Right ventricle myocardium inferior (tissue), 1 donor: ENCODE results near the gene RUFY1. TPM values are rescaled to one million over a fixed set of nuclear protein-coding genes. Genes with fewer than 3 reads are reported as not detected.
"Not testable (repeated sequence)": the region's sequence is repeated elsewhere in the genome, so short reads cannot be mapped to it uniquely, and the experiment has no call there.

Source experiments
- ATAC-seq: fragments of 200-7000 bp; cut with Tn5 transposase; one replicate; pipeline ENCODE4 v1.9.1; 2020; ENCODE audit warnings: mild to moderate bottlenecking, moderate library complexity
- DNase-seq: peaks from one replicate; pipeline ENCODE4 v3.0.0; 2021; ENCODE audit errors: missing footprints
- intact Hi-C: fragments of 100-400 bp; cut with DNase I; formaldehyde crosslinking; loops from one replicate; pipeline ENCODE4 v1.11.0; 2022
- long read RNA-seq: library from polyadenylated mRNA; unstranded; transcript quantifications from one replicate; pipeline ENCODE4 v2.0.0, GENCODE V29; 2021
- total RNA-seq: library from RNA; stranded (reverse); fragmentation: NEBNext Ultra II Directional; extraction: Animal tissue kit (Norgen Biotek cat#: 25700); gene quantifications from one replicate; pipeline ENCODE4 v1.2.1, GENCODE V29; 2021
- donor health status: DM: no; HTN: yes; CAD: no; lungs with severe emphysema.

Gene RUFY1, protein sequence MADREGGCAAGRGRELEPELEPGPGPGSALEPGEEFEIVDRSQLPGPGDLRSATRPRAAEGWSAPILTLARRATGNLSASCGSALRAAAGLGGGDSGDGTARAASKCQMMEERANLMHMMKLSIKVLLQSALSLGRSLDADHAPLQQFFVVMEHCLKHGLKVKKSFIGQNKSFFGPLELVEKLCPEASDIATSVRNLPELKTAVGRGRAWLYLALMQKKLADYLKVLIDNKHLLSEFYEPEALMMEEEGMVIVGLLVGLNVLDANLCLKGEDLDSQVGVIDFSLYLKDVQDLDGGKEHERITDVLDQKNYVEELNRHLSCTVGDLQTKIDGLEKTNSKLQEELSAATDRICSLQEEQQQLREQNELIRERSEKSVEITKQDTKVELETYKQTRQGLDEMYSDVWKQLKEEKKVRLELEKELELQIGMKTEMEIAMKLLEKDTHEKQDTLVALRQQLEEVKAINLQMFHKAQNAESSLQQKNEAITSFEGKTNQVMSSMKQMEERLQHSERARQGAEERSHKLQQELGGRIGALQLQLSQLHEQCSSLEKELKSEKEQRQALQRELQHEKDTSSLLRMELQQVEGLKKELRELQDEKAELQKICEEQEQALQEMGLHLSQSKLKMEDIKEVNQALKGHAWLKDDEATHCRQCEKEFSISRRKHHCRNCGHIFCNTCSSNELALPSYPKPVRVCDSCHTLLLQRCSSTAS
- 20.9 TPM for total RNA-seq
- long read RNA-seq, transcript RUFY1-201 (18 exons, 2,646 nt) = major isoform, 14 of 16 reads
- long read RNA-seq, partial matches to known transcripts = 0 of 16 reads
- long read RNA-seq, other reads (novel, unspliced or antisense) = 1 of 16 reads

DNA sequence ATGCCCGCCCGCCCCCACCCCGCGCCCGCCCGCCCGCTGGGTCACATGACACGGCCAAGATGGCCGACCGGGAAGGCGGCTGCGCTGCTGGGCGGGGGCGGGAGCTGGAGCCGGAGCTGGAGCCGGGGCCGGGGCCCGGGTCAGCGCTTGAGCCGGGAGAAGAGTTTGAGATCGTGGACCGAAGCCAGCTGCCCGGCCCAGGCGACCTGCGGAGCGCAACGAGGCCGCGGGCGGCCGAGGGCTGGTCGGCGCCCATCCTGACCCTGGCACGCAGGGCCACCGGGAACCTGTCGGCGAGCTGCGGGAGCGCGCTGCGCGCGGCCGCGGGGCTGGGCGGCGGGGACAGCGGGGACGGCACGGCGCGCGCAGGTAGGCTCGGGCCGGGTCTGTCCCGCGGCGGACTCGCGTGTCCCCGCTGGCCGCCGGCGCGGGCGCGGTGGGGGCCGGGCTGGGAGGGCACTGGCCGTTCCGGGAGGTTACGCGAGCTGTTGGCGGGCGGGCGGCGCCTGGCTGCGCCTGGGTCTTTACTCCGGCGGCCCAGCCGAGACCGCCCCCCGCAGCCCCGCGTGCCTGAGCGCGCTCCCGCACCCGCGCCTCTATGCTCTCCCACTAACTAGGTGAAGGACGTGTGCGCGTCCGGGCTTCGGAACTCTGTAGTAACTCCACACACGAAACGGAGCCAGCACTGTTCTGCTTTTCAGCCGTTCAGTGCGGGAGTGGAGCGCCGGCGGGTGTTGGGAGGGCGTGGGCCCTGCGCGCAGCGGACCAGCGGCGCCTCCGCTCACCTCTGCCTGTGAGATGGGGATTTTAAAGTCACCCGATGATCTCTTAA, at the start of gene RUFY1:
TSS of gene RUFY1 (plus strand) at position 44 of the 832 bp plus-strand sequence. CDS start at position 60, 16 bp downstream.
- ATAC-seq (peak; percentile 90), DNase-seq (peak; percentile 91)
- intact Hi-C loops = no loop called here

DNA sequence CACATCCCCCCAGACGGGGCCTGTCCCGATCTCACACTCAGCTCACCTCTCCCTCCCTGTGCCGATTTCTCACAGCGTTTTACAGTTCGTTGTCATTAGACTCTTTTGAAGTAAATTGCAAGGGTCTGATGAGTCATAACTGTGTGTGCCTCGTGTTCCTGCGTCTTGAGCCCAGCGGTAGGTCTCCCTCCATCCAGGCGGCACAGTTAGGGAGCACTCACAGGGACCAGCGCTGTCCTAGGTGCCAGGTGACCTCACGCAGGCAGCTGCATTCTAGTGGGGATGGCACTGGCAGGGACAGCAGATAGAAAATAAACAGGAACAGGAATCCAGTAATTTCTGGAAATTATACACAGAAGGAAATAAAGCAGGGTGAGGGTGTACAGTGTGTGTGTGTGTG, 48.4 kb upstream of the RUFY1 start:
- ATAC-seq, DNase-seq, intact Hi-C loops: not testable (repeated sequence)

DNA sequence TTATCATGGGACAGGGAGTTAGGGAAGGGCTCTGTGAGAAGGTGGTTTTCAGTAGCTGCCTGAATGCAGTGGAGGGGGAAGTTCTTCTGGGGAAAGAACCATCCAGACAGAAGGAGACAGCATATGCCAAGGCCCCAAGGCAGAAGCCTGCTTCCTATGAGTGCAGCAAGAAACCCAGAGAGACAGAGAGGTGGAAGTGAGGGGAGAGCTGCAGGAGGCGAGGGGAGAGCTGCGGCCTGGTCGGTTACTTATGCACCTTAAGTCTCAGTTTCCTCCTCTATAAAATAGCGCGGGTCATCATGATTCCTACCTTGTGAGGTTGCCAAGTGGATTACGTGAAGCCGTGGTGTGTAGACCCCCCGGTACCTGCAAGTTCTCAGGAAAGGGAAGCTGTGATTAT, 47.9 kb upstream of the RUFY1 start:
- ATAC-seq, intact Hi-C loops, DNase-seq: not testable (repeated sequence)

DNA sequence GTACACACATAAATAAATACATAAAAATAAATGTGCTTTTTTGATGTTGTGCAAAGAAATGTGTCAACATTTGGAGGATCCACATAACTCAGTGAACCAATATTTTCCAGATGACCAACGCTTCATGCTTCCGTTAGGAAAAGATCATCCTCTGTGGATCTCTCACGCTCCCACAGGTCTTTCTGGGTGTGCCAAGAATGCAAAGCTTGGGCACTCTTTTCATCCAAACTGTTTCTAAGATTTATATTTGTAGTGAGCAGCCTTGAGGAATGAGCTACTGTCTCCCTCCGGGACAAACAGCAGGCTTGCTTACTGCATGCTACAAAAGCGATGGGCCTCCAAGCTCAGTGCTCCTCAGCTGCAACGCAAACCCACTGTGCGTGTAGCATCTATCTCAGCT, 46.2 kb upstream of the RUFY1 start:
- ATAC-seq = no peak
- intact Hi-C loops = no loop called here
- no peak for DNase-seq

DNA sequence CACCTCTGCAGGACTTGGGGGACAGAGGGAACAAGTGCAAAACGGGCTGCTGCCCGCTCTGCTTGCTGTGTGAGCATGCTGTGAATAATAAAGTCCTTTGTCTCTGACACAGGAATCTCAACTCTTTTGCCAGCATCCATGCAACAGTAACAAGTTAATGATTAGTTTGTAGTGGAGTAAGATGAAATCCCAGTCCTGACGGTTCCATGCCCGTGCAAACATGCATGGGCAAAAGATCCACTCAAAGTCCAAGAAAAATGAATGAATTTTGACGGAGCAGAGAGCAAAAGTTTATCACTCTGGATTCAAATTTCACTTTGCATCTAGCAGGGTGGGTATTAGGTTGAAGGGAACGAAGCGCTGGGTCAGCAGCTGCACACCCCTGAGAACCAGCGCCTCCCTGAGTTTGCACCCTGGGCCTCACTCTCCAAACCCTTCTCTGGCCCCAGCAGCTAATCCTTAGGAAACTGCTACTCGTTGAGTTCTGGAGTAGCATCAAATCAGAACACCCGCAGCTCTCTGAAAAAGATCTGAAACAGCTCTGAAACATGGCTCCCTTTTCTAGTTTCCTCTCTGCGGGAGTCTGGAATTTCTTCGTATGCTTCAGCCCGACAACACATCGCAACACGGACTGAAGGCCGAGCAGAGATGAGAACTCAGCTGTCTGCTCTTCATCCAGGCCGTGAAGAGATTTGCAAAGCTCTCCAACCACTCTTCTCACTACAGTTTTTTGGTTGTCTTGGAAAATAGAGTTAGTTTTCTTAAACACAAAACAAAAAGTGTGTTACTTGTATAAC, 45.6 kb upstream of the RUFY1 start:
- intact Hi-C loops = no loop called here
- DNase-seq (no peak), ATAC-seq (no peak)

DNA sequence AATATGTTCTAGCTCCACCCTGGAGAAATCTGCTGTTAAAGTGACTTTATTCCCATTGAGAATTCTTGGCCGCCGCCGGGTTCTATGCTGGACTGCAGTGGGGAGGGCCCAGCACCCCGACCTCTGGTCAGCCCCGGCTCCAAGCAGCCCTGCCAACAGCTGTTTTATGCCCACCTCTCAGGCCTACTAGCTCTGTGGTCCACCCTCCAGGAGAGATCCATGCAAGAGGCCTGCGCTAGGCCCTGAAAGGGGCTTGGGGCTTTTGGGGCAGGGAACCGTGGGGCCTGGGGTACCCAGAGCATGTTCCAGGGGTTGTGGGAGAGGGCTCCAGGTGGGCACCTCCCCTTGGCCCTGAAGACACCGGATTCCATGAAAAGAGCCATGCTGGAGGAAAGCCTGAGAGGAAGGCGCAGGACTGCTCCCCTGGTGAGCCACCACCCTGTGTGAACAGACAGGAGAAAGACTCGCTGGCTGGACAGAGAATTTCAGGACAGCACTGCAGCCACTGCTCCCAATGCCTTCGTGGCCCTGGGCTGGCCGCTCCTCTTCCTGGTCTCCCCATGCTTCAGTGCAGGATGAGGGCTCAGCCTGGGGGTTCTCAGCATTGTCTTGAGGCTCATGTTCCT, 44.6 kb upstream of the RUFY1 start:
- ATAC-seq (no peak), DNase-seq (no peak)
- intact Hi-C loops = no loop called here

DNA sequence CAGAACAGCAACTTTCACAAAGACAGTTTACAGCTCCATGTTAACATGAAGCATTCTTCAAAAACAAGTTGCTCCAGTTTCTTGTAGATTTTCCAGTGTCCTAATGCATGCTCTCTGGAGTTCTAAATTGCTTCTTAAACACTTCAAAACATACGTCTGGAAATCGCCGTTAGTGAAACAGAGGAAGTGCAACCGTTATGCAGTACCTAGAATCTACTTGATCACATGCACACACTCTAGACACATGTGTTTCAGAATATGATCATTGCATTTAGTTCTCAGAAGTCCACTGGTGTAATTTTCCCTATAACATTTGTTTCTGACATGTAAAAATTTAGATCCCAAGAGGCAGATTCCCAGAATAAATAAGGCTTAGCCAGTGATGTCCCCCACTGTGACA, 41.1 kb upstream of the RUFY1 start:
- ATAC-seq (no peak), DNase-seq (no peak)
- intact Hi-C loops = no loop called here

DNA sequence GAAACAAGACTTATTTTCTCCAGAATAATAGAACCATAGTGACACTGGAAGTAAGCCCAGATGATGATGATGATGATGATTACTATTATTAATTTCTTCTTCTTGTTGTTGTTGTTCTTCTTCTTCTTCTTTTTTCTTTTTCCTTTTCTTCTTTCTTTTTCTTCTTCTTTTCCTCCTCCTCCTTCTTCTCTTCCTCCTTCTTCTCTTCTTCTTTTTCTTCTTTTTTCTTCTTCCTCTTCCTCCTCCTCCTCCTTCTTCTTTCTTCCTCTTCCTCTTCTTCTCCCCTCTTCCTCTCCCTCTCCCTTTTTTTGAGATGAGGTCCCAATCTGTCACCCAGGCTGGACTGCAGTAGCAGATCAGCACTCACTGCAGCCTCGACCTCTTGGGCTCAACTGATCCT, 40.5 kb upstream of the RUFY1 start:
- ATAC-seq (no peak), DNase-seq (no peak)
- intact Hi-C loops = no loop called here

DNA sequence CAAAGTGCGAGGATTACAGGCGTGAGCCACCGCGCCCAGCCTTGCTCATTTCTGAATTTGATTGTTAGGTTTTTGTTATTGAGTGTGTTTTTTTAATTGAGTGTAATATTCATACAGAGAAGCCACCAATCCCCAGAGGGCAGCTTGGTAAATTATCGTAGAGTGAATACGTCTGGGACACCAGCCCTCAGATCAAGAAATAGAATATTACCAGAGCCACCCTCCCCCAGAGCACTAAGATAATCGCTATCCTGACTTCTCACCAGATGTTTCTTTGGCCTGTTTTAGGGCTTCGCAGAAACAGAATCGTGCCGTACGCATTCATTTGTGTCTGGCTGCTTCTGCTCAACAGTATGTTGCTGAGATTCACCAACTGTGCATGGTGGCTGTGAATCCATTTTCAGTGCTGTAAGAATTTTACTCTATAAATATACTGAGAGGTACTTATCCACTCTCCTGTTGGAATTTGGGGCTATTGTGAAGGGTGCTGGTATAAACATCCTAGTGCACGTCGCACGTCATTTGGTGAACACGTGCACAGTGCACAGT, 37.8 kb upstream of the RUFY1 start:
- no peak for ATAC-seq
- no peak for DNase-seq
- intact Hi-C loops = no loop called here

DNA sequence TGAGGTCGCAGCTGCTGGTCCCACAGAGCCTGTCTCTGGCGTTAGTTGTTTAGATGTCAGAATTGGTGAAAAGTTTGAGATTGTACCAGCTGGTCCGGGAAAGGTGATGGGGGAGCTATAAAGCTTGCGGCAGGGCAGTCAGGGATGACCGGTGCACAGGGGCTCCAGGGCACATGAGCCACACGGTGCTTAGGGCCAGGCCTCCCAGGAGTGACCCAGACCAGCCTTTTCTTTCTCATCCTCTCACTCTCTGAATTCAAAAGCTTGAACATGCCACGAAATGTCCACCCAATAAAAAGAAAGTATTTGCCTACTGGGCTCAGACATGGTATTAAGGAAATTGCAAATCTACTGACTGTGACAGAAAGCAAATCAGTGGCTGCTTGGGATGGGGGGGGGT, 34.9 kb upstream of the RUFY1 start:
- ATAC-seq, intact Hi-C loops, DNase-seq: not testable (repeated sequence)

DNA sequence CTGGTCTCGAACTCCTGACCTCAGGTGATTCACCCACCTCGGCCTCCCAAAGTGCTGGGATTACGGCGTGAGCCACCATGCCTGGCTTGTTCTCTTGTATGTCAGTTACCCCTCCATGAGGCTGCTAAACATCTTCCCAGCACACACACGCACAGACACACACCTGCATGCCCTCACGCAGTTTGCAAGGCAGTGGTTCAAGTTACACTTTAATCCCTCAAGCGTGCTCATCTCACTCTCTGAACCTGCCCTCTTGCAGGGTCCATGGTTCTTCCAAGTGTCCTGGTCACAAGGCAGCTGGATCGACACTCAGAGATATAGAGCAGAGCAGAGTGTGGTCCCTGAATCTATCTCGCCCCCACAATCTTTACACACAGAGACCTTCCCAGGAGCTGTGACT, 34.1 kb upstream of the RUFY1 start:
- intact Hi-C loops = no loop called here
- no peak for DNase-seq
- no peak for ATAC-seq

DNA sequence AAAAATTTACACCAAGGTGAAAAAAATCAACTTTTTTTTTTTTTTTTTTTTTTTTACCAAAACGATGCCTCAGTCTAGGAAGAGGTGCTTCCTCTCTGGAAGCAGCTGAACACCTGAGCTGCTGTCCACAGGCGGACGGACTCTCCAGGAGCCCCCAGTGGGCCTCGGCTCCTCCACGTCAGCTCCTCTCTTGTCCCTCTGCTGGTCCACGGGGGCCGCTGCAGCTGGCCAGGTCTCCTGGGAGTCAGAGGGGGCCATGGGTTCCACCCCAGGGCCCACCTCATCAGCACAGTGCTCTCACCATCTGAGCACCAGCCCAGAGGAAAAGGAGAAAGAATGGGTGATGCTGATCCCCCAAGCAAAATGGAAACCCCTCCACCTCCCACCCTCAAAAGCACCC, 32.6 kb upstream of the RUFY1 start:
- intact Hi-C loops, DNase-seq, ATAC-seq: not testable (repeated sequence)

DNA sequence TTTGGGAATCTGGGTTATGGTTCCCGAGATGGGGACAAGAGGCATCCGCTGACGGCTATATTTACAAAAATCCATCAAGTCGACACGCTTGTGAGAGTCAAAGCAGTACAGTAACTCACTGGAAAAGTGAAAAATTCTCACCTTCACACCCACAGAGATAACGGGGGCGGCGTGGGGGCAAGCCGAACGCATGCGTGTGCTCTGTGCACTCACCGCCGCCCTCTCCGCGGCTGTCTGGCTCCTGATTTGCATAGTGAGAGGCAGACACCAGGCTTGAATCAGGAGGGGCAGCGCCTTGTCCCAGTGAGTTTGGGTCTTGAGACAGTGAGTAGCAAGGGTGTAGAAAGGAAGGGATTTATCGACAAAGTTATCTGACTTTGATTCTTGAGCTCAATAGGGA, 32.0 kb upstream of the RUFY1 start:
- ATAC-seq, intact Hi-C loops, DNase-seq: not testable (repeated sequence)

DNA sequence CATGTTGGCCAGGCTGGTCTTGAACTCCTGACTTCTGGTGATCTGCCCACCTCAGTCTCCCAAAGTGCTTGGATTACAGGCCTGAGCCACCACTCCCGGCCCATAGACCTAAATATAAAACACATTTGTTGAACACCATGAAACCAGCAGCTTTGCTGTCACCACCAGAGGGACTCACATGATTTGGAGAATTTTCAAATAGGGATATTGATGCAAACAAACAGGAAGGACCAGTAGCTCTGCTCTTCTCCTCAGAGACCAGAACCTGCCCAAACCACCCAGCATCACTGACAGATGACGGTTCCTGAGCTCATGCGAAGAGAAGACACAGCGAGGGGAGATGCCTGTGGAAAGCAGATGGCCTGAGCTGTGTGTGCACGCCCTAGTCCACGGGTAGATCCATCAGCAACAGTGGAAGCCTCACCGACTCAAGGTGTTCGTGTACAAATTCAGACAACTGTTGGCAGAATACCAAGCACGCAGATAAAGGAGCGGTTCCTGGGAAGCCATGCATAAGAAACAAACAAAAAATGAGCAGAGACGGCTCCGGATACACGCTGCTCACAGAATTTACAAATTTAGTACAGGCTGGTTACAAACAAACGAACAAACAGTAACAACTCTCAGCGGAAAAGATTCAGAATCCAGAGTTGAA, 30.8 kb upstream of the RUFY1 start:
- DNase-seq, ATAC-seq, intact Hi-C loops: not testable (repeated sequence)

DNA sequence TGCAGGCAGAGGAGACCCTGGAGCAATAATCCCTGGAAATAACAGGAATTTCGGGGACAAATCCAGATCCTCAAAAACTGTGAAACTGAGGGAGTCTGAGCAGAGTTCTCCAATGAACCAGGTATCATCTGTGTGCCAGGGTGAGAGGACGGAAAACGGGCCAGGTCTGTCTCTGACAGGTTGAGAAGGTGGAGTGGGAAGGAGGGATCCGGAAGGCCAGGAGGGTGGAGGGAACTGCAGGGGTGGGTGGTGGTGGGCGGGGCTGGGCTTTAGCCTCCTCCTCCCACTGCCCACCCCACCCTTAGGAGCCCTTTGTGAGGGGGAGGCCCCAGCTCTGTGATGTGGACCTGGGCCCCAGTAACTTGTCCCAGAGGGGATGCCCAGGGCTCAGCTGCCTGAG, 28.2 kb upstream of the RUFY1 start:
- DNase-seq, ATAC-seq, intact Hi-C loops: not testable (repeated sequence)

DNA sequence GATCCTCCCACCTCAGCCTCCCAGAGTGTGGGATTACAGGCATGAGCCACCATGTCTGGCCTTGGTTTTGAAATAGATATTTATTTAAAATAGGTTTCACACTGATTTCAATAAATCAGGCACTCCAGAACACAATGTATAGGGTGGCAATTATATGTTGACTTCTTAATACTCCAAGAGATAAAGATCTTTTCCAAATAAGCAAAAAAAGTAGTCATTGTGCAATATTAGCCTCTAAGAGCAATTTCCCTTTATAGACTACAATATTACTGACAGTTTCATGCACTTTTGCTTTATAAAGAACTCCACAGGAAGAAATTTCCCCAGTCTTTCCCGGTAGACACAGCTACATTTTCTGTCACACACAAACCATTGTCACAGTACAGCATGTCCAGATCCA, 23.4 kb upstream of the RUFY1 start:
- DNase-seq = no peak
- ATAC-seq = no peak
- intact Hi-C loops = no loop called here
